Fibroblast of lung (primary cell): Measurements from ENCODE around the gene TAMALIN. TPM values are rescaled to one million over a fixed set of nuclear protein-coding genes. Genes with fewer than 3 reads are reported as not detected.

ENCODE experiments used
- DNase-seq, 2 donors: peaks; one replicate each; pipeline versions ENCODE4 v3.0.0 to v3.0.0-alpha.2; 2010; ENCODE audit warnings: low read depth in 2 of 2
- H2AFZ ChIP-seq: 2 replicates; pipeline ENCODE4 v1.5.1; 2012; ENCODE audit warnings: low read length, control low read depth, inconsistent platforms
- H3K27ac ChIP-seq: 2 replicates; pipeline ENCODE4 v1.5.1; 2011; ENCODE audit warnings: low read length, control low read depth; ENCODE audit not compliant: insufficient read depth
- H3K27me3 ChIP-seq: 2 replicates; pipeline ENCODE4 v1.5.1; 2011; ENCODE audit warnings: mild to moderate bottlenecking, low read length; ENCODE audit not compliant: control insufficient read depth, insufficient read depth
- H3K36me3 ChIP-seq: 2 replicates; pipeline ENCODE4 v1.5.1; 2011; ENCODE audit warnings: low read length; ENCODE audit not compliant: control insufficient read depth, insufficient read depth
- H3K4me1 ChIP-seq: 2 replicates; pipeline ENCODE4 v1.5.1; 2011; ENCODE audit warnings: low read length; ENCODE audit not compliant: control insufficient read depth, insufficient read depth; ENCODE audit errors: extremely low read depth
- H3K4me2 ChIP-seq: 2 replicates; pipeline ENCODE4 v1.5.1; 2011; ENCODE audit warnings: low read length, control low read depth; ENCODE audit not compliant: insufficient read depth; ENCODE audit errors: extremely low read depth
- H3K4me3 ChIP-seq, 4 experiments: fragments of 200-600 bp in 1 of 4; sonication (generic) in 1 of 4; replicated peaks in 1 of 4; 2 replicates each; pipeline ENCODE4 v1.5.1; 2011 to 2016; ENCODE audit warnings: low read length in 4 of 4, low read depth in 3 of 4, mild to moderate bottlenecking in 3 of 4, control low read depth in 2 of 4, inconsistent platforms in 1 of 4, mixed read lengths in 1 of 4; ENCODE audit not compliant: insufficient read depth in 1 of 4; ENCODE audit errors: control extremely low read depth in 1 of 4
- H3K79me2 ChIP-seq: 2 replicates; pipeline ENCODE4 v1.5.1; 2012; ENCODE audit warnings: mild to moderate bottlenecking, low read length, inconsistent platforms; ENCODE audit not compliant: control insufficient read depth, insufficient read depth
- H3K9ac ChIP-seq: 2 replicates; pipeline ENCODE4 v1.5.1; 2011; ENCODE audit warnings: mild to moderate bottlenecking, low read length, control low read depth; ENCODE audit not compliant: insufficient read depth
- H3K9me3 ChIP-seq: 2 replicates; pipeline ENCODE4 v1.5.1; 2012; ENCODE audit warnings: low read depth, low read length; ENCODE audit not compliant: control insufficient read depth, insufficient read depth
- H4K20me1 ChIP-seq: 2 replicates; pipeline ENCODE4 v1.5.1; 2011; ENCODE audit warnings: low read length; ENCODE audit not compliant: control insufficient read depth, insufficient read depth; ENCODE audit errors: extremely low read depth
- EZH2 ChIP-seq: IDR thresholded peaks from 2 replicates; pipeline ENCODE4 v1.5.1; 2012; ENCODE audit warnings: low read length, control low read depth, mild to moderate bottlenecking; ENCODE audit errors: missing control alignments
- polyA plus RNA-seq, 2 donors: library from polyadenylated mRNA; depleted of rRNA in 1 of 2; stranded (reverse) in 1 of 2; unstranded in 1 of 2; fragments of >200 nt; gene quantifications; 2 replicates each; pipeline ENCODE4 v1.2.1, GENCODE V29; 2011 to 2012; ENCODE audit warnings: missing spikeins in 1 of 2
- total RNA-seq: library from RNA; depleted of rRNA; stranded (reverse); fragments of >200 nt; gene quantifications from 2 replicates; pipeline ENCODE4 v1.2.1, GENCODE V29; 2014
- TF ChIP-seq, protein P1 (sequence below), 2 donors: IDR thresholded peaks in 1 of 2; conservative IDR thresholded peaks in 1 of 2; 1 replicate in 1 of 2; 2 replicates in 1 of 2; pipeline ENCODE4 v1.5.1; 2011 to 2012; ENCODE audit warnings: low read length in 2 of 2, control low read depth in 1 of 2, inconsistent platforms in 1 of 2, low read depth in 1 of 2, mild to moderate bottlenecking in 1 of 2

The TAMALIN gene
- total and polyA plus RNA-seq, 2 donors (not counting 1 experiment from before 2014, with no cell fraction given): 5.3 to 12.1 TPM

DNA sequence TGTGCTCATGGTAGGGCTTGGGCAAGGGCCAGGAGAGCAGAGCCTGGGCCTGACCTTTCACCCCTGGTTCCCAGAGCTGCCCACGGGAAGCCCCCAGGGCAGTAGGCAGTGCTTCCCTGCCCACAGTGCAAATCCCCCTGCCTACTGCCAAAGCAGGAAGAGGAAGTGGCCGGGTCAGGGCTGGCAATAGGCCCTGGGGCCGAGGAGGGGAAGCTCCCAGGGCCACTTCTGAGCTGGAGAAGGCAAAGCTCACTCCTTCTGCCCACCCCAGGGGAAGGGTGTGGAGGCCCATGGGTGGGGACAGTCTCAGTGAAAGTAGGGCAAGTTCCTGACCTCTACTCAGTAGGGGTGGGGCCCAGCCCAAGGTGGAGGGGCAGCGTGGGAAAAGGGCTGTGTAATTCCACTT lies 39.1 kb downstream of the TAMALIN start:
- H3K27ac ChIP-seq: no peak overlapping the region
- H3K27me3 ChIP-seq: no peaks in the 10 kb centered on the region
- no peak overlapping the region for H3K9ac ChIP-seq
- H3K4me2 ChIP-seq: no peak overlapping the region
- no peaks in the 10 kb centered on the region for H4K20me1 ChIP-seq
- H3K9me3 ChIP-seq: no peaks in the 10 kb centered on the region
- no peaks in the 10 kb centered on the region for H3K79me2 ChIP-seq
- TF ChIP-seq, protein P1, sequence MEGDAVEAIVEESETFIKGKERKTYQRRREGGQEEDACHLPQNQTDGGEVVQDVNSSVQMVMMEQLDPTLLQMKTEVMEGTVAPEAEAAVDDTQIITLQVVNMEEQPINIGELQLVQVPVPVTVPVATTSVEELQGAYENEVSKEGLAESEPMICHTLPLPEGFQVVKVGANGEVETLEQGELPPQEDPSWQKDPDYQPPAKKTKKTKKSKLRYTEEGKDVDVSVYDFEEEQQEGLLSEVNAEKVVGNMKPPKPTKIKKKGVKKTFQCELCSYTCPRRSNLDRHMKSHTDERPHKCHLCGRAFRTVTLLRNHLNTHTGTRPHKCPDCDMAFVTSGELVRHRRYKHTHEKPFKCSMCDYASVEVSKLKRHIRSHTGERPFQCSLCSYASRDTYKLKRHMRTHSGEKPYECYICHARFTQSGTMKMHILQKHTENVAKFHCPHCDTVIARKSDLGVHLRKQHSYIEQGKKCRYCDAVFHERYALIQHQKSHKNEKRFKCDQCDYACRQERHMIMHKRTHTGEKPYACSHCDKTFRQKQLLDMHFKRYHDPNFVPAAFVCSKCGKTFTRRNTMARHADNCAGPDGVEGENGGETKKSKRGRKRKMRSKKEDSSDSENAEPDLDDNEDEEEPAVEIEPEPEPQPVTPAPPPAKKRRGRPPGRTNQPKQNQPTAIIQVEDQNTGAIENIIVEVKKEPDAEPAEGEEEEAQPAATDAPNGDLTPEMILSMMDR (conservative IDR thresholded peaks at IDR 0.05 in 1 of 2, IDR thresholded peaks at IDR 0.05 in 1 of 2; ENCODE audit: low read depth in 1 of 2, low read length in 2 of 2): no peak
- H3K4me3 ChIP-seq: no peak overlapping the region
- no peak overlapping the region for H2AFZ ChIP-seq
- peaks cover 22% of the 10 kb centered on the region for H3K4me1 ChIP-seq
- DNase-seq: no peak
- H3K36me3 ChIP-seq: no peaks in the 10 kb centered on the region

DNA sequence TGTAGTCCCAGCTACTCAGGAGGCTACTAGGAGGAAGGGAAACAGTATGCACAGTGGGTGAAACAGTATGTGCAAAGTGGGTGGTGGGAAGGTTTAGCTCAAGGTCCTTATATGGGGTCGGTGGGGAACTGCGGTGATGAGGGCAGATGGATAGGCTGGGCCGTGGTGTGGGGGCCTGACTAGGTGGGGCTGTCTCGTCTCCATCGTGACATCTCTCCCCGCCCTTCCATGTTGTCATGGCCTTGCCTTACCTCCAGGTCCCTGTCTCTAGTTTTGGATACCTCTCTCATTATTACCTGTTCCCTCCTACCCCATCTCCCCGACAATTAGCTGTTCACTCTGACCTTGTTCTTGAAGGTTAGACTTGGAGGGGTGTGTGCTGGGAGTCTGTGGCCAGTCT lies 40.1 kb downstream of the TAMALIN start:
- peaks cover 24% of the 10 kb centered on the region for H3K4me1 ChIP-seq
- no peak overlapping the region for H2AFZ ChIP-seq
- no peaks in the 10 kb centered on the region for H3K79me2 ChIP-seq
- no peak overlapping the region for H3K4me3 ChIP-seq
- no peak overlapping the region for H3K4me2 ChIP-seq
- no peak overlapping the region for H3K9ac ChIP-seq
- H4K20me1 ChIP-seq: no peaks in the 10 kb centered on the region
- no peak for TF ChIP-seq EZH2
- TF ChIP-seq, protein P1 (conservative IDR thresholded peaks at IDR 0.05 in 1 of 2, IDR thresholded peaks at IDR 0.05 in 1 of 2; ENCODE audit: low read depth in 1 of 2, low read length in 2 of 2): no peak
- H3K27ac ChIP-seq: no peak overlapping the region
- no peaks in the 10 kb centered on the region for H3K27me3 ChIP-seq
- H3K9me3 ChIP-seq: no peaks in the 10 kb centered on the region
- no peaks in the 10 kb centered on the region for H3K36me3 ChIP-seq
- DNase-seq: no peak

DNA sequence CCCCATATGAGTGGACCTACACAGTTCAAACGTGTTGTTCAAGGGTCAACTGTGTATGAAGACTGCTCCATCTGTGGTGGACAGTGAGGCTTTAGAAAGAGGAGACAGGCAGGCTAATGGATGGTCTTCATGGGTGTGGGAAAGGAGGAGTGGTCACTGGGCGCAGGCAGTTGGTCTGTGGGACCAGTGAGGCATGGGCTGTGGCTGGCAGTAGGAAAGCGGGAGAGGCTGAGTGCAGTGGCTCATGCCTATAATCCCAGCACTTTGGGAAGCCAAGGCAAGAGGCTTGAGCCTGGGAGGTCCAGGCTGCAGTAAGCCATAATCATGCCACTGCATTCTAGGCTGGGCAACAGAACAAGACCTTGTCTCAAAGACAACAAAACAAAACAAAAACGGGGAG lies 42.5 kb downstream of the TAMALIN start:
- Histone ChIP-seq H3K79me2 (no peaks in the 10 kb centered on the region), H4K20me1 (no peaks in the 10 kb centered on the region), H3K27ac (no peak overlapping the region), H3K4me2 (no peak overlapping the region), H3K36me3 (peaks cover 2% of the 10 kb centered on the region), H3K4me1 (peaks cover 15% of the 10 kb centered on the region), H3K9ac (no peak overlapping the region), H3K4me3 (no peak overlapping the region), H3K9me3 (no peaks in the 10 kb centered on the region), H2AFZ (no peak overlapping the region), H3K27me3 (no peaks in the 10 kb centered on the region)
- DNase-seq: no peak
- TF ChIP-seq EZH2: no peak
- TF ChIP-seq, protein P1 (conservative IDR thresholded peaks at IDR 0.05 in 1 of 2, IDR thresholded peaks at IDR 0.05 in 1 of 2; ENCODE audit: low read depth in 1 of 2, low read length in 2 of 2): no peak
